ENCODE data around the gene ADAMTS13.

The ADAMTS13 gene

GRCh38 chr9:133473743-133474142 is 51.6 kb downstream of the ADAMTS13 start:
- TF ChIP-seq CTCF (IDR thresholded peaks at IDR 0.05) = no peak

- TF ChIP-seq CTCF (IDR thresholded peaks at IDR 0.05) = no peak
These were observed 52.0 kb downstream of the ADAMTS13 start for GRCh38 chr9:133474215-133474614.

- TF ChIP-seq CTCF (IDR thresholded peaks at IDR 0.05) = no peak
These were observed 52.7 kb downstream of the ADAMTS13 start for GRCh38 chr9:133474853-133475252.

GRCh38 chr9:133475292-133476012 is 53.3 kb downstream of the ADAMTS13 start:
- TF ChIP-seq CTCF (IDR thresholded peaks at IDR 0.05) = no peak

- no peak for TF ChIP-seq CTCF (IDR thresholded peaks at IDR 0.05)
These were observed 54.1 kb downstream of the ADAMTS13 start for GRCh38 chr9:133476036-133476931.

GRCh38 chr9:133476941-133477340 is 54.8 kb downstream of the ADAMTS13 start:
- TF ChIP-seq CTCF (IDR thresholded peaks at IDR 0.05) = no peak

GRCh38 chr9:133477461-133477860 is 55.3 kb downstream of the ADAMTS13 start:
- no peak for TF ChIP-seq CTCF (IDR thresholded peaks at IDR 0.05)

All from LNCAP (cell line).